Mesendoderm (in vitro differentiated cells): Measurements from ENCODE around the gene POLG2. TPM values are rescaled to one million over a fixed set of nuclear protein-coding genes. Genes with fewer than 3 reads are reported as not detected.

Source experiments
- DNase-seq: peaks from one replicate; pipeline ENCODE4 v3.0.0; 2013
- H2AK5ac ChIP-seq: 2 replicates; pipeline ENCODE4 v1.6.1; 2013; ENCODE audit warnings: low read length, inconsistent platforms
- H2BK120ac ChIP-seq: 2 replicates; pipeline ENCODE4 v1.6.1; 2013; ENCODE audit warnings: low read depth, mild to moderate bottlenecking, low read length, moderate library complexity, mixed read lengths
- H2BK15ac ChIP-seq: replicated peaks from 2 replicates; pipeline ENCODE4 v1.6.1; 2013; ENCODE audit warnings: low read depth, mild to moderate bottlenecking, moderate library complexity
- H2BK5ac ChIP-seq: 2 replicates; pipeline ENCODE4 v1.6.1; 2013; ENCODE audit warnings: low read length, inconsistent platforms
- H3K18ac ChIP-seq: 2 replicates; pipeline ENCODE4 v1.6.1; 2013; ENCODE audit warnings: mild to moderate bottlenecking, low read length, mixed read lengths
- H3K23ac ChIP-seq: one replicate; pipeline ENCODE4 v1.6.1; 2013; ENCODE audit warnings: low read length
- H3K27ac ChIP-seq: 2 replicates; pipeline ENCODE4 v1.5.1; 2013; ENCODE audit warnings: low read depth, mild to moderate bottlenecking, inconsistent platforms, low read length, moderate library complexity
- H3K27me3 ChIP-seq: 2 replicates; pipeline ENCODE4 v1.6.1; 2013; ENCODE audit warnings: low read length, control low read depth, mild to moderate bottlenecking, inconsistent platforms; ENCODE audit not compliant: insufficient read depth, poor library complexity
- H3K36me3 ChIP-seq: 2 replicates; pipeline ENCODE4 v1.6.1; 2013; ENCODE audit warnings: low read length, inconsistent platforms; ENCODE audit not compliant: control insufficient read depth, insufficient read depth
- H3K4ac ChIP-seq: one replicate; pipeline ENCODE4 v1.6.1; 2013; ENCODE audit warnings: low read depth, mild to moderate bottlenecking, low read length, moderate library complexity
- H3K4me1 ChIP-seq: 2 replicates; pipeline ENCODE4 v1.6.1; 2013; ENCODE audit warnings: low read depth, low read length, inconsistent platforms; ENCODE audit not compliant: control insufficient read depth
- H3K4me2 ChIP-seq: 2 replicates; pipeline ENCODE4 v1.6.1; 2013; ENCODE audit warnings: low read length
- H3K4me3 ChIP-seq: 2 replicates; pipeline ENCODE4 v1.5.1; 2013; ENCODE audit warnings: mild to moderate bottlenecking, low read length
- H3K56ac ChIP-seq: one replicate; pipeline ENCODE4 v1.6.1; 2013; ENCODE audit warnings: low read length
- H3K79me1 ChIP-seq: 2 replicates; pipeline ENCODE4 v1.6.1; 2013; ENCODE audit warnings: low read length, inconsistent platforms
- H3K79me2 ChIP-seq: 2 replicates; pipeline ENCODE4 v1.6.1; 2013; ENCODE audit warnings: mild to moderate bottlenecking, low read length; ENCODE audit not compliant: control insufficient read depth, insufficient read depth
- H3K9ac ChIP-seq: 2 replicates; pipeline ENCODE4 v1.6.1; 2013; ENCODE audit warnings: low read length, inconsistent platforms
- H4K5ac ChIP-seq: one replicate; pipeline ENCODE4 v1.6.1; 2013; ENCODE audit warnings: low read length
- H4K8ac ChIP-seq: one replicate; pipeline ENCODE4 v1.6.1; 2013; ENCODE audit warnings: low read depth, mild to moderate bottlenecking, control low read depth, low read length, moderate library complexity
- WGBS: extraction: QIAGEN DNeasy Blood & Tissue Kit; methylation state at CpG from one replicate; pipeline ENCODE4 v1.1.7; 2013; ENCODE audit warnings: low lambda C conversion rate, missing lambda C conversion rate; ENCODE audit not compliant: insufficient coverage; ENCODE audit errors: extremely low coverage; 5-methylcytosine and 5-hydroxymethylcytosine counted together
- small RNA-seq: library from polyadenylated mRNA; stranded (forward); fragments of <200 nt; extraction: miRNeasy Mini kit (QIAGEN cat#:217004); gene quantifications from one replicate; pipeline ENCODE3, GENCODE V24; 2013; ENCODE audit not compliant: insufficient read depth

Gene POLG2

DNA sequence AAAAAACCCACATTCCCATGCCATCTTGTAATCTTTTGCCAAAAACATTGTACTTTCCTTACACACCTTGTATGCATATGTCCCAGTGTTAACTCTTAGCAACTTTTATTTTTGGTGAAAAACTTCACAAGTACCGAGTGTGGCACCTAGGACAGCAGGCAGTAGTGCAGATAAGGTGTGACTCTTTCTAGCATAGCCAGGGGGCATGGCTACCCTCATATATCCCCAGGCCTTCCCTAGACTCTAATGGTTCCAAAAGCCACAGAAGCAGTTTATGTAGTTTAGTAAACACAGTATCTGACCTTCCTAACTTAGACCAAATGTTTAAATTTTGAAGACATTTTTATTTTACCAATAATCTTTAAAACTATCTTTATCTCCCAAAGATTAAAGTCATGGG is 68.4 kb downstream of the POLG2 start:
- Histone ChIP-seq H3K27me3 (no peaks in the 10 kb centered on the region), H4K5ac (no peak overlapping the region), H3K9ac (no peak overlapping the region), H3K4me3 (no peak overlapping the region), H3K36me3 (no peaks in the 10 kb centered on the region), H3K56ac (no peak overlapping the region), H4K8ac (no peak overlapping the region), H2BK5ac (no peak overlapping the region), H3K18ac (no peak overlapping the region), H2AK5ac (no peak overlapping the region), H2BK15ac (no peak overlapping the region), H3K4ac (no peak overlapping the region), H3K79me2 (no peaks in the 10 kb centered on the region), H2BK120ac (no peak overlapping the region), H3K23ac (no peak overlapping the region), H3K79me1 (no peaks in the 10 kb centered on the region), H3K4me1 (no peaks in the 10 kb centered on the region), H3K27ac (no peak overlapping the region), H3K4me2 (no peak overlapping the region)
- WGBS: no CpG with 5 or more reads among the region's 1 CpG
- DNase-seq: no peak

Small RNA genes within 50 kb of the gene (small RNA-seq; reads per million reads assigned to genes)
- not detected for gene ATP5MFP4
